Heart left ventricle (tissue), 16 donors: ENCODE results near the gene TUBB. TPM values are rescaled to one million over a fixed set of nuclear protein-coding genes. Genes with fewer than 3 reads are reported as not detected.
"Not testable (repeated sequence)": the region's sequence is repeated elsewhere in the genome, so short reads cannot be mapped to it uniquely, and the experiment has no call there.

Experiments used
- ATAC-seq, 4 donors: fragments of 200-7000 bp; cut with Tn5 transposase; one replicate each; pipeline ENCODE4 v1.9.1; 2020 to 2022; ENCODE audit warnings: moderate library complexity in 4 of 4, mild to moderate bottlenecking in 3 of 4, moderate number of reproducible peaks in 1 of 4
- DNase-seq, 5 donors: peaks; one replicate each; pipeline ENCODE4 v3.0.0-alpha.2; 2020
- H3K27ac ChIP-seq, 12 donors: fragments of 200-600 bp; sonication (generic) in 4 of 12; one replicate each; pipeline versions ENCODE4 v1.5.0 to v1.8.0; 2016 to 2022; ENCODE audit warnings: mild to moderate bottlenecking in 2 of 12
- H3K27me3 ChIP-seq, 9 donors: fragments of 200-600 bp; sonication (generic) in 2 of 9; one replicate each; pipeline versions ENCODE4 v1.5.1 to v1.8.0; 2016 to 2022; ENCODE audit warnings: mild to moderate bottlenecking in 3 of 9
- H3K36me3 ChIP-seq, 9 donors: fragments of 200-600 bp; sonication (generic) in 2 of 9; one replicate each; pipeline versions ENCODE4 v1.5.0 to v1.8.0; 2018 to 2022; ENCODE audit warnings: mild to moderate bottlenecking in 2 of 9
- H3K4me1 ChIP-seq, 12 donors: fragments of 200-600 bp; sonication (generic) in 4 of 12; one replicate each; pipeline versions ENCODE4 v1.5.0 to v1.8.0; 2016 to 2022; ENCODE audit warnings: mild to moderate bottlenecking in 3 of 12
- H3K4me3 ChIP-seq, 12 donors: fragments of 200-600 bp; sonication (generic) in 4 of 12; one replicate each; pipeline versions ENCODE4 v1.5.0 to v1.8.0; 2017 to 2022; ENCODE audit warnings: mild to moderate bottlenecking in 9 of 12, moderate library complexity in 4 of 12
- H3K9me3 ChIP-seq, 12 donors: fragments of 200-600 bp; sonication (generic) in 4 of 12; one replicate each; pipeline versions ENCODE4 v1.5.0 to v1.8.0; 2016 to 2022; ENCODE audit warnings: mild to moderate bottlenecking in 1 of 12
- CTCF ChIP-seq, 12 donors: fragments of 200-600 bp; sonication (generic) in 4 of 12; IDR thresholded peaks; one replicate each; pipeline versions ENCODE4 v1.5.0 to v1.8.0; 2018 to 2022; ENCODE audit warnings: antibody characterized with exemption in 12 of 12, mild to moderate bottlenecking in 5 of 12
- POLR2A ChIP-seq, 2 donors: fragments of 450-650 bp; IDR thresholded peaks; one replicate each; pipeline ENCODE4 v1.6.1; 2017; ENCODE audit warnings: antibody characterized with exemption in 2 of 2, mild to moderate bottlenecking in 2 of 2, moderate library complexity in 2 of 2
- WGBS, 4 donors: extraction: QIAGEN DNeasy Blood & Tissue Kit in 2 of 4; methylation state at CpG; one replicate each; pipeline versions ENCODE4 v1.1.5 to v1.1.7; 2013 to 2018; 5-methylcytosine and 5-hydroxymethylcytosine counted together
- intact Hi-C, 10 donors: fragments of 100-400 bp; cut with DNase I; formaldehyde crosslinking; loops; one replicate each; pipeline versions ENCODE4 v1.11.1 to v1.14.2; 2022
- polyA plus RNA-seq, 2 donors: library from polyadenylated mRNA; stranded (reverse); fragments of 200-250 nt; gene quantifications; one replicate each; pipeline ENCODE4 v1.2.3, GENCODE V29; 2013
- total RNA-seq, 9 donors: library from RNA; depleted of rRNA in 2 of 9; stranded (reverse); fragments of >200 nt in 2 of 9; fragmentation: NEBNext Ultra II Directional in 3 of 9; extraction: Animal tissue kit (Norgen Biotek cat#: 25700) in 3 of 9; gene quantifications; one replicate each; pipeline versions ENCODE4 v1.1.0 to v1.2.4, GENCODE V29; 2016 to 2023
- donor health status: ischemic (EF 13 %, LVEDD 7.1; RV severe dilation, severe dysfunction).
- donor health status: healthy with polysubstance abuse.
- donor health status: DM: no; HTN: yes; CAD: no.
- donor health status: DM: no; HTN: no; CAD: no.
- donor health status: ischemic (EF 25% LVEDD 6.9; RV normal size, moderate dysfunction).
- donor health status: ischemic (EF 25% LVEDD 5.7; RV mildly dilated, moderate dysfunction).
- donor health status: healthy.
- donor health status: DM: yes; HTN: yes; CAD: no.
- donor health status: ischemic (EF 35%, LVEDD 5.7; RV mildly dilated, moderate dysfunction).
- donor health status: nonischemic (EF 11% LVEDD 7.7; RV severe dilation, severe dysfunction).
- donor health status: DM: yes; HTN: yes; CAD: no.
- donor health status: PGD.
- donor health status: ischemic (EF 29% LVEDD 5.4; RV normal size, mild dysfunction).
- donor health status: nonischemic (EF 23%, LVEDD 6.1; RV moderate dilation, normal function).

The TUBB gene
- total and polyA plus RNA-seq, 11 donors: 183 to 497 (median 238) TPM

- Histone ChIP-seq H3K4me1 (peaks cover 0 to 63% (median 20%) of the 10 kb centered on the region in 12 donors), H3K27ac (peak overlapping the region in 5 of 12 donors; percentile 89 to 97 (median 96)), H3K27me3 (no peaks in the 10 kb centered on the region), H3K36me3 (no peaks in the 10 kb centered on the region), H3K9me3 (no peaks in the 10 kb centered on the region), H3K4me3 (no peak overlapping the region)
- ATAC-seq: no peak
- DNase-seq: no peak
- intact Hi-C loops: no loop called here
- TF ChIP-seq POLR2A (IDR thresholded peaks at IDR 0.05) (no peak), CTCF (IDR thresholded peaks at IDR 0.05) (no peak)
These were observed 30.2 kb downstream of the TUBB start for GRCh38 chr6:30750379-30750668.

GRCh38 chr6:30752157-30752927, 32.2 kb downstream of the TUBB start:
- Histone ChIP-seq H3K27ac (peak overlapping the region; percentile 83 to 98 (median 92)), H3K9me3 (no peaks in the 10 kb centered on the region), H3K4me1 (peaks cover 0 to 71% (median 20%) of the 10 kb centered on the region in 12 donors), H3K4me3 (peak overlapping the region in 1 of 12 donors; percentile 8), H3K27me3 (no peaks in the 10 kb centered on the region), H3K36me3 (no peaks in the 10 kb centered on the region)
- ATAC-seq: peak; percentile 92 to 96 (median 96)
- peak; percentile 93 to 98 (median 96) for DNase-seq
- 30 to 39% (median 32%) methylated on average over 8 to 12 of the region's 12 CpGs for WGBS, 4 donors
- intact Hi-C loops: loop anchor here in 2 of 10 donors (2.0 kb wide), 2 partner anchors 20 to 28 kb away; no protein-coding TSS in a partner anchor
- TF ChIP-seq CTCF (IDR thresholded peaks at IDR 0.05): peak in 4 of 12 donors; percentile 8 to 37 (median 20)
- peak in 1 of 2 donors; percentile 28 for TF ChIP-seq POLR2A (IDR thresholded peaks at IDR 0.05)

DNA sequence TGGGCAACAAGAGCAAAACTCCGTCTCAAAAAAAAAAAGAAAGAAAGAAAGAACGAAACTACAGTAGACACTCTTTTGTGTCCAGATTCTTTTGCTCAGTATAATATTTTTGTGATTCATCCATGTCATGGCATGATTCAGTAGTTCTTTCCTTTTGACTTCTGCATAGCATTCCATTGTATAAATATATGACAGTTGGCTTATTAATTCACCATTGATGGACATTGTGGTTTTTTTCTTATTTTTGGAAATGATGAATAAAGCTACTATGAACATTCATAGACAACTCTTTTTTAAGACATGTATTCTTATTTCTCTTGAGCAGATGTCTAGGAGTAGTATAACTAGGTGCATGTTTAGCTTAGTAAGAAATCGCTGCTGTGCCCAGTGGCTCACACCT, 34.5 kb downstream of the TUBB start:
- H3K9me3 ChIP-seq: no peaks in the 10 kb centered on the region
- intact Hi-C loops: no loop called here
- DNase-seq (no peak), ATAC-seq (no peak)
- TF ChIP-seq POLR2A (IDR thresholded peaks at IDR 0.05): no peak
- TF ChIP-seq CTCF (IDR thresholded peaks at IDR 0.05): no peak
- peak overlapping the region in 8 of 12 donors; percentile 6 to 97 (median 90) for H3K27ac ChIP-seq
- 88 to 96% (median 93%) methylated on average over 3 of the region's 3 CpGs for WGBS, 4 donors
- H3K4me3 ChIP-seq: no peak overlapping the region
- peaks cover 0 to 72% (median 22%) of the 10 kb centered on the region in 12 donors for H3K4me1 ChIP-seq
- H3K36me3 ChIP-seq: no peaks in the 10 kb centered on the region
- H3K27me3 ChIP-seq: no peaks in the 10 kb centered on the region

- H3K9me3 ChIP-seq, DNase-seq, H3K27me3 ChIP-seq, intact Hi-C loops, ATAC-seq, H3K36me3 ChIP-seq, H3K4me3 ChIP-seq: not testable (repeated sequence)
- peaks cover 0 to 73% (median 20%) of the 10 kb centered on the region in 12 donors for H3K4me1 ChIP-seq
- H3K27ac ChIP-seq: peak overlapping the region in 8 of 12 donors; percentile 66 to 97 (median 76)
- 95 to 99% (median 98%) methylated on average over 7 of the region's 7 CpGs for WGBS, 4 donors
These were observed 36.4 kb downstream of the TUBB start for GRCh38 chr6:30756405-30757003.
